Superior temporal gyrus (tissue), 1 donor: ENCODE data around the gene HMCN2.

Source experiments
- DNase-seq: peaks from one replicate; pipeline ENCODE4 v3.0.0-alpha.2; 2016; ENCODE audit errors: extremely low spot score

HMCN2 gene

DNA sequence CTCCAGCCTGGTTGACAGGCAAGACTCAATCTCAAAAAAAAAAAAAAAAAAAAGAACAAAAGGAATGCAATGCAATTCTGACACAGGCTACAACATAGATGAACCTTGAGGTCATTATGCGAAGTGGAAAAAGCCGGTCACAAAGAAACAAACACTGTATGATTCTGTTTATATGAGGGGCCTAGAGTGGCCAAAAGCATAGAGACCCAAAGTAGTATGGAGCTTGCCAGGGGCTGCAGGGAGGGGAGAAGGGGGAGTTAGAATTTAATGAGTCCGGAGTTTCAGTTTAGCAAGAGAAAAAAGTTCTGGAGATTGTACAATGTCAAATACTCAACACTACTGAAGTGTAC is 146.0 kb downstream of the HMCN2 start:
- DNase-seq: no peak

DNA sequence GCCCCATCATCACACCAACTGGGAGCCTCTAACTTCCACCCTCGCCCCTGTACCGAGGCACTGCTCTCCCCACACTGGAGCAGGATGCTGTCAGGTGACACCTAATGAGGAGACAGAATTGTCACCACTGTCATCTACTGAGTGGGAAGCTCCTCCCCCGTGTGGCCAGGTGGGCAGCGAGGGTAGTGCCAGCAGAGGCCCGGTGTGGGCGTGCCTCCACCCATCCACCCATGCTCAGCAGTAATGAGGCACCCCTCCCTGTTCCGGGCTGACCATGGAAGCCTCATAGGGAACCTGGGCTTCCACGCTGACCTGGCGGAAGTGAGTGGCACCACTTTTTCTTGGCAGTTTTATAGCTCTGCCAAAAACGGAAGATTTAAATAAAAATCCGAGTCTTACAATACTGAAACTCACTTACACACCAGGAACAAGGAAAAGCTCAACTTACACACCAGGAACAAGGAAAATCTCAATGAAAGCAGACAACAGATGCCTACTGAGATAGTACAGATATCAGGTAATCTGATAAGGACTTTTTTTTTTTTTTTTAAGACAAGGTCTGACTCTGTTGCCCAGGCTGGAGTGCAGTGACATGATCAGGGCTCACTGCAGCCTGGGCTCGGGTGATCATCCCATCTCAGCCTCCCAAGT is 148.6 kb downstream of the HMCN2 start:
- no peak for DNase-seq

DNA sequence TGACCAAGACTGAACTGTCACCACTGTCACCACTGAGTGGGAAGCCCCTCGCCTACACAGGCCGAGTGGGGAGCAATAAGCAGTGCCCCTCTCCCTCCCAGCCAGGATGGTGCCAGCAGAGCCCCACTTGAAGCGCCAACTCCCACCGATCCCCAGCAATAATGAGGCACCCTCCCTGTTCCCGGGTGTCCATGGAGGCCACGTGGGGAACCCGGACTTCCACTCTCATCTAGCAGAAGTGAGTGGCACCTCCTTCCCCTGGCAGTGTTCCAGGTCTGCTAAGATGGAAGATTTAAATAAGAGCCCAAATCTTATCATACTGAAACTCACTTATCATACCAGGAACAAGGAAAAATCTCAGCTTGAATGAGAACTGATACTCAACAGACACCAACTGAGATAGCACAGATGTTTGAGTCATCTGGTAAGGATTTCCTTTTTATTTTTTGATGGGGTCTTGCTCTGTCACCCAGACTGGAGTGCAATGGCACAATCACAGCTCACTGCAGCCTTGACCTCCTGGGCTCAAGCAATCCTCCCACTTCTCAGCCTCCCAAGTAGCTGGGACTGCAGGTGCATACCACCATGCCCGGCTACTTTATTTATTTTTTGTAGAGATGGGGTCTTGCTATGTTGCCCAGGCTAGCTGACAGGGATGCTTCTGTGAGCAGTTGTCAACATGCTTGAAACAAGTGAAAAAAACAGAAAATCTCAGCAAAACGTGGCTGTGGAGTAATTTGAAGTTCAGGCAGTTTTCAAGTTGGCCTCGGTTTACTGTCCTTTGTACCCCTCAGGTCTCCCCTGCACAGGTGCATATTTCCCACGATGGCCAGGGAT is 149.6 kb downstream of the HMCN2 start:
- no peak for DNase-seq

DNA sequence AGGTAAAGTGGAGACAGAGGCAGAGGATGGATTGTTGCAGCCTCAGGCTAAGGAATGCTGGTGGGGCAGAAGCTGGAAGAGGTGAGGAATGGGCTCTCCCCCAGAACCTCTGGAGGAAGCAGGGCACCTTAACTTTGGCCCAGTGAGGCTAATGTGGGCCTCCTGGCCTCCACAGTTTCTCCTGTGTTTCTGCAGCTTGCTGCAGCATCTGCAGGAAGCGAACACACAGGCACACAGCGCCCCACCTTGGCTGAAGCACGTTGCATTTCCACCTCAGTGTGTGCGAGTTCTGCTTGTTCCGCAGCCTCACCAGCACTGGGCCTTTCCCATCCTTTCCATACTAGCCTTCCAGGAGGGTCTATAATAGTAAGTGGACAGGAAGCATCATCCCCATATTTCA is 152.0 kb downstream of the HMCN2 start:
- DNase-seq: no peak

DNA sequence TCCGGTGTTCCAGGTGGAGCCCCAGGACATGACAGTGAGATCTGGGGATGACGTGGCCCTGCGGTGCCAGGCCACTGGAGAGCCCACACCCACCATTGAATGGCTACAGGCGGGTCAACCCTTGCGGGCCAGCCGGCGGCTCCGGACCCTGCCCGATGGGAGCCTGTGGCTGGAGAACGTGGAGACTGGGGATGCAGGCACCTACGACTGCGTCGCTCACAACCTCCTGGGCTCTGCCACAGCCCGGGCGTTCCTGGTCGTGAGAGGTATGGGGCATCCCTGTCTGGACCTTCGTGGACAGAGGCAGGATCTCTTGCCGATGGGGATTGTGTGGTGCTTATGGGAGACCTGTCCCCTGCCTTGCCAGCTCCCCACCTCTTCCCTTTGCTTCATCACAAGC is 153.2 kb downstream of the HMCN2 start:
- DNase-seq: no peak

DNA sequence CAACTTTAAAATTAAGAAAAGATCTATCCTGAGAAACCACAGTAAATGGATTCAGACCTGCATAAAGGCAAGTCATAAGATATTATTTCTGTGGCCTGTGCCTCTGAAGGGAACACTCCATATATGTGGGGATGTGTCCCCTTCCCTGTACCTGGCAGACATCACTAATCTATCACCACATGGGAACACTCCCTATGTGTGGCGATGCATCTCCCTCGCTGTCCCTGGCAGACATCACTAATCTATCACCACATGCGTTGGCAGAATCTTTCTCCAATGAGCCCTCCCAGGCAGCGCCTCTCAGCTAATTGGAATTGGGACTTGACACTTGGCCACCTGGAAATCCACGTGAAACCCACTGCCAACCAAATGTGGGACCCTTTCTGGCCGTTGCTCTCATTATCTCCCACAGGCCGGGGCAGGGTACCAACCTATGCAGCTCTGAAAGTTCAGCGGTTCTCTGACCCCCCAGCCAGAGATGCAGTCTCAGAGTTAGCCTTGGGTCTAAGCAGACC is 154.0 kb downstream of the HMCN2 start:
- no peak for DNase-seq

DNA sequence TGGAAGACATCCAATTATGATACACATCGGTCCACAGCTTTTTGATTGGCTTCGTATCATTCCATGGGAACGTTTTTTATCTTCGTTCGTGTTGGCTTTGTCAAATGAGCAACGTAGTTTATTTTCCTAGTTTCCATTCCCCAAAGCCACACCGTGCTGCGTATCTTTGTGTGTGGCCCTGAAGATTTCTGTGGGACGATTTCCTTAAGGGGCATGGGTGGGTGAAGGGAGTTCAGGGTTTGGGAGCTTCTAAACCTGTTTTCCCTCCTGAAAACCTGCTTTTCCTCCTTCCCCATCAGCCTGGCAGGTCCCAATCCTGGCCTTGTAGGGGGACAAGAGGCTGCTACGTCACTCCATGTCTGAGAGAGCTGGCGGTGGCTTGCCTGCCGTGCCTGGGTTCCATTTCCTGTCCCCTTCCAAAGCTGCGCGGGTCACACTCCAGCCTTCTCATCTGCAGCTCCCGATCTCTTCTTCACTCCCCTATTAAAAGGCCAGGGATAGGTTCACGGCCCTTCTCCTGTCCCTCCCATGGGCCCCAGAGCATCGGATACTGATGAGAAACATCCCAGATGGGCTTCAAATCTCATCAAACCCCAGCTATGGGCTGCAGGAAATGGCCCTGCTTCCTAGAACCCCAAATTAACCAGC is 155.7 kb downstream of the HMCN2 start:
- no peak for DNase-seq

DNA sequence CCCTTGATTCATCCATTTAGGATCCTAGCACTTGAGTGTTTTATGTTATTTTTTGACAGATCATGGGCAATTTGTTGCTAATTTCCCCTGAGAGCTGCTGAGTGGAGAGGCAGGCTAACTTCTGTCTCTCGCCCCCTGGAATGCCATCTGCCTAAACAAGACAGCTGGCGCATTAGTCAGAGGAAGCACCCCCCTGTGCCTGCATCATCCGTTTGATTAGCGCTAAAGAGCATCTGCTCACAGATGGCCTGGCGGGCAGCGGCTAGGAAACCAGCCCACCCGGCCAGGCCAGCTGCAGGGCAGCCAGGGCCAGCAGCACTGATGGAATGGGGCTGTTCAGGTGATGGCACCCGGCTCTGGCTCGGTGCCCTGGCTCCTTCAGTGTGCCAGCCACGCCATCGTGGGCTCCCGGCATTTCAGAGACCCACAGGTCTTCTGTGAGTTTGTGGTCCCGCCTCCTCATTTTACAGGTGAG is 156.3 kb downstream of the HMCN2 start:
- DNase-seq: no peak

DNA sequence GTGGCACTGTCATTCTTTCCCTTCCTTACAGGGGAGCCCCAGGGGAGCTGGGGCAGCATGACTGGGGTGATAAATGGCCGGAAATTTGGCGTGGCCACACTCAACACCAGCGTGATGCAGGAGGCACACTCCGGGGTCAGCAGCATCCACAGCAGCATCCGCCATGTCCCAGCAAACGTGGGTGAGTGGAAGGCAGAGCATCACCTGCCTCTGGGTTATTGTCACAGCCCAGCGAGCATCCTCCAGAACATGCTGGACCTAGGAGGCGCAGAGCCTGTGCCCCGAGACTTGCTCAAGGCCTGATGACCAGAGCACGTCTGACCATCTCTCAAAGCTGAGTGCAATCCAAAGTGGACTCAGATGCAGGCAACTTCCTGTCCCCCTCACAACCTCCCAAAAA is 157.0 kb downstream of the HMCN2 start:
- DNase-seq: no peak

DNA sequence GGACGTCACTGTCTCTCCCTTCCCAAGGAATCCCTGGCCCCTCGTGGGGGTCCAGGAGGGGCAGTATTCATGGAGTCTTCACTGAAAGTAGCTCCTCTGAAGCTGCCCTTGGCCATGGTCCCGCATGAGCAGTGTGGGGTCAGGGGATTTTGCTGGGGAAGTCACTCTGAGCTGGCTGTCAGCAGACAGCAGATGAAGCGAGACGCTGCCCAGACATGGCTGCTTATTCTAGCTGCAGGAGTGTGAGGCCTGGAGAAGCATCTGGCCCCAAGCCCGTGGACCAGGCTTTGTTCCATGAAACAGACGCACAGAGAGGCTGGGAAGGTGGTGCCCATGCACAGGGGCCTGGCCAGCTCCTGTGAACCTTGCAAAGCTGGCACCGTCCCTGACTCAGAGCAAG is 157.7 kb downstream of the HMCN2 start:
- DNase-seq: no peak

DNA sequence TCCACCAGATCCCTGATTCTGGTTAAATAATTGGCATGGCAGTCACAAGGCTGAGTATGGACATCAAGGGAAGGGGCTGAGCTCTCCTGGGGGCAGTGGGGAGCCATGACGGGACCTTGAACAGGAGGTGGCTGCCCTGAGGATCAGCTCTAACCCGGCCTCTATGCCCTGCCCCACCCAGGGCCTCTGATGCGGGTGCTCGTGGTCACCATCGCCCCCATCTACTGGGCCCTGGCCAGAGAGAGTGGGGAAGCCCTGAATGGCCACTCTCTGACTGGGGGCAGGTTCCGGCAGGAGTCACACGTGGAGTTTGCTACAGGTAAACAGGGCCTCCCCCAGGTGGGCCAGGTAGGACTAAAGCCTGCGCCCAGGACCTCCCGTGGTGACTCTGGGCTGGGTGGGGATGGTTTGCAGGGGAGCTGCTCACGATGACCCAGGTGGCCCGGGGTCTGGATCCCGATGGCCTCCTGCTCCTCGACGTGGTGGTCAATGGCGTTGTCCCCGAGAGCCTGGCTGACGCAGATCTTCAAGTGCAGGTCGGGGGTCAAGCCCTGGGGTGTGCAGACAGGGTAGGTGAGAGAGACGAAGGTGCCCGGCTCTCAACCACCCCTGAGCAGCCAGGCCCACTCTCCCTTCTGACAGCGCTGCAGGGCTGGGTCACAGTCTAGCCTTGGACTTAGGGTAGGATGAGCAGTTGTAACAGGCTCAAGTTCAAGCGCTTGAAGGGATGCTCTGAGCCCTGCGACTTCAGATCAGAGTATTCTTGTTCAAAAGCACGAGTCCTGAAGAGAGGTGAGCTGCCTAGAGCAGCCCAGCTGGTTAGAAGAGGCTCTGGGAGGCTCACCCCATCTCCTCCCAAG is 159.3 kb downstream of the HMCN2 start:
- DNase-seq: no peak

DNA sequence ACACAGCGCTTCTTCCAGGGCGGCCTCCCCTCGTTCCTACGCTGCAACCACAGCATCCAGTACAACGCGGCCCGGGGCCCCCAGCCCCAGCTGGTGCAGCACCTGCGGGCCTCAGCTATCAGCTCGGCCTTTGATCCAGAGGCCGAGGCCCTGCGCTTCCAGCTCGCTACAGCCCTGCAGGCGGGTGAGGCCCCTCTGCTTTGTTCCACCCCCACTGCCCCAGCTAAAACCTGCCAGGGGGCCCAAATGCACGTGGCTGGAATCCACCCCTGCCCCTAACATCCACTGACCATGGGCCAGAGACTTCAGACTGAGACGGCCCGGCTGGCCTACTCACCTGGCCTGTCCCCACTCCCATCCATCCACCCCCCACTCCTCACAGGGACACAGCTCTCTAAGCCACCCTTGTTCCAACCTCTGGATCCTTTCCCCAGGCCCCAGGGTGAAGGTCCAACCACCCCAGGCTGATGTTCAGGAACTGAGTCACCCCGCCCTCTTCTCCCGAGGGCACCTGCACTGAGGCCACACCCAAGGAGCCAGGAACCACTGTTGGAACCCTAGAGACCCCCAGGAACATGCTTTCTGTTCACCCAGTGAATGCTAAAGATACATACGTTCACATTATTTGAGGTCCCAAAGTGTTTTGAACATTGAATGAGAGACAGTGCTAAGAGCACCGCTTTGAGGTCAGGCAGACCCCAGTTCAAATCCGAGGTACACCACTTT is 160.3 kb downstream of the HMCN2 start:
- DNase-seq: no peak

DNA sequence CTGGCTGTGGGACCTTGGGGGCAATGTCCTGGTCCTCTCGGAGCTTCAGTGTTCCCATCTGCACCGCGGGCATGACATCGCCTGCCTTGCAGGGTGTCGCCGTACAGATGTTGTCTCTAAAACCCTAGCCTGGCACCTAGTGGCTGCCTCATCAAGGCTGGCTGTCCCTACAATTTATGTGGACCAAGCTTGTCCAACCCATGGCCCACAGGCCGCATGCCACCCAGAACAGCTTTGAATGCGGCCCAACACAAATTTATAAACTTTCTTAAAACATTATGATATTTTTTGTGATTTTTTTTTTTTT is 160.9 kb downstream of the HMCN2 start:
- DNase-seq: no peak

DNA sequence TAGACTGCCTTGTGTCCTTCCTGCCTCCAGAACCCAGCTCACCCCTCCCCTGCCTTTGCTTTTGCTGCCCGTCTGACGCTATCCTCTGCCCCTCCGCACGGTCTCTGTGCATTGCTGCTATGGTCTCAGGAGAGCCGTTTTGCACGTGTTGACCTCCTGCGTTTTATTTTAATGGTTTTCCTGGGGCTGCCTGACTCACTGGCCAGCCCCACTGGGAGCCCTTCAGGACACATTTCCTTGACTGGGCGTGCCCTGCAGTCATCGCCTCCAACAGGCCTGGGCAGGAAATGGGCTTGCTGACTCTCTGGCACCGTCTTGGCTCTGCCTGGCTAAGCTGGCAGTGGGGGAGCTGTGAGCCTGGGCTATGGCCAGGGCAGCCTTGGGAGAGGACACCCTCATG is 161.3 kb downstream of the HMCN2 start:
- DNase-seq: no peak

DNA sequence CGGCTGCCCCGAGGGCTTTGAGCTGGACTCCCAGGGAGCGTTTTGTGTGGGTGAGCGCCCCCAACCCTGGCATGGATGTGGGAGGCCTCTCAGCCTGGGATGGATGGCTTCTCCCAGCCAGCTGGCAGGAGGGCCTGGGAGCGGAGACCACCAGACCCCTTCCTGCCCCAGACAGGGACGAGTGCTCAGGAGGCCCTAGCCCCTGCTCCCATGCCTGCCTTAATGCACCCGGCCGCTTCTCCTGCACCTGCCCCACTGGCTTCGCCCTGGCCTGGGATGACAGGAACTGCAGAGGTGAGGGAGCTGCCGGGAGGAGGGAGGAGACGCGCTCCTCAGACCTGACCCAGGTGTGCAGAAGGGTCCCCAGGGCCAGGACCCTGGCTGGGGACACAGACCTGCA is 161.8 kb downstream of the HMCN2 start:
- no peak for DNase-seq

DNA sequence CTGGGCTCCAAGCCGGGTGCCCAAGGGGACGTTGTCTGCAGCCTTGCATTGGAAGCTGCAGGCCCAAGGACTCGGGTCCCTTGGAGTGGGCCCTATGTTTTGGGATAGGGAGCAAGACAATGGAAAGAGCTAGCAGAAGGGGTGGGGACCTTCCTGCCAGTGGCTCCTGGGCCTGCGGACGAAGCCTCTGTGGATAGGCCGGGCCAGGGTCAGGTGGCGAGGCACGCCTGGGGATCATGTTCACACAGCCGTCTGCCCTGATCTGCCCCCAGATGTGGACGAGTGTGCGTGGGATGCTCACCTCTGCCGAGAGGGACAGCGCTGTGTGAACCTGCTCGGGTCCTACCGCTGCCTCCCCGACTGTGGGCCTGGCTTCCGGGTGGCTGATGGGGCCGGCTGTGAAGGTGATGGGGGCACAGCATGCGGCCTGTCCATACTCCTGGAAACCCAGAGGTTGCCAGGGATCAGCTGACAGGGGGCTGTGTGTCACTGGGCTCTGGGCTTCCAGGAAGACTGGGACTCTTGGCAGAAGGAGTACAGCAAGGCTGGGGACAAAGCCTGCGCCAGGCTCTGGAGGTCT is 162.6 kb downstream of the HMCN2 start:
- no peak for DNase-seq

DNA sequence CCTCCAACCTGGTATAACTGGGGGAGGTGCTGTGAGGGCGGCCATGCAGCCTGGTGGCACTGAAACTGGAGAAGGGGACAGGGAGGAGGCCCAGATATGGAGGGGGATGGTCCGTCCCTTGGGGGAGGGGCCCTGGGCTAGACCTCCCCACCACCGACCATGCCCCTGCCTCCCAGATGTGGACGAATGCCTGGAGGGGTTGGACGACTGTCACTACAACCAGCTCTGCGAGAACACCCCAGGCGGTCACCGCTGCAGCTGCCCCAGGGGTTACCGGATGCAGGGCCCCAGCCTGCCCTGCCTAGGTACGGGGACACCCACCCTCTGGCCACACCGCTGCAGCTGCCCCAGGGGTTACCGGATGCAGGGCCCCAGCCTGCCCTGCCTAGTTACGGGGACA is 163.8 kb downstream of the HMCN2 start:
- DNase-seq: no peak

DNA sequence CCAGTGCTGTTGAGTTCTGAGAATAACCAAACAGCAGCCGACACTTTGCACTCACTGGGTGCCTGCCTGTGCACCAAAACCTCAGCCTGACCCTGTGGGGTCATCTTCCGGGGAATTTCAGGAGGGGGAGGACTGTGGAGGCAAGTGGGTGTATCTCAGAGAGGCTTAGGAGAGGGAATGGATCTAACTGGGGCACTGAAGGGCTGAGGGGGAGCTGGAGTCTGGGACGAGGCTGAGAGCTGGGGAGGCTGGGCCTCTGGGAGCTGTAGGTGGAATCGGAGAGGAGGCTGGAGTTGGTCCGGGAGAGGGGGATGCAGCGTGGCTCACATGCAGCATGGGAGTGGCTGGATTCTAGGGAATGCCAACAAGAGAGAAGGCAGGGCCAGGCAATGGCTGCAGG is 164.3 kb downstream of the HMCN2 start:
- no peak for DNase-seq

DNA sequence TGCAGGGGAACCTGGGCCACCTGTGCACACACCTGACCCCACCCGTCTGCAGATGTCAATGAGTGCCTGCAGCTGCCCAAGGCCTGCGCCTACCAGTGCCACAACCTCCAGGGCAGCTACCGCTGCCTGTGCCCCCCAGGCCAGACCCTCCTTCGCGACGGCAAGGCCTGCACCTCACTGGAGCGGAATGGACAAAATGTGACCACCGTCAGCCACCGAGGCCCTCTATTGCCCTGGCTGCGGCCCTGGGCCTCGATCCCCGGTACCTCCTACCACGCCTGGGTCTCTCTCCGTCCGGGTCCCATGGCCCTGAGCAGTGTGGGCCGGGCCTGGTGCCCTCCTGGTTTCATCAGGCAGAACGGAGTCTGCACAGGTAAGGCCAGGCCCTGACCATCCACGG is 164.7 kb downstream of the HMCN2 start:
- DNase-seq: no peak

DNA sequence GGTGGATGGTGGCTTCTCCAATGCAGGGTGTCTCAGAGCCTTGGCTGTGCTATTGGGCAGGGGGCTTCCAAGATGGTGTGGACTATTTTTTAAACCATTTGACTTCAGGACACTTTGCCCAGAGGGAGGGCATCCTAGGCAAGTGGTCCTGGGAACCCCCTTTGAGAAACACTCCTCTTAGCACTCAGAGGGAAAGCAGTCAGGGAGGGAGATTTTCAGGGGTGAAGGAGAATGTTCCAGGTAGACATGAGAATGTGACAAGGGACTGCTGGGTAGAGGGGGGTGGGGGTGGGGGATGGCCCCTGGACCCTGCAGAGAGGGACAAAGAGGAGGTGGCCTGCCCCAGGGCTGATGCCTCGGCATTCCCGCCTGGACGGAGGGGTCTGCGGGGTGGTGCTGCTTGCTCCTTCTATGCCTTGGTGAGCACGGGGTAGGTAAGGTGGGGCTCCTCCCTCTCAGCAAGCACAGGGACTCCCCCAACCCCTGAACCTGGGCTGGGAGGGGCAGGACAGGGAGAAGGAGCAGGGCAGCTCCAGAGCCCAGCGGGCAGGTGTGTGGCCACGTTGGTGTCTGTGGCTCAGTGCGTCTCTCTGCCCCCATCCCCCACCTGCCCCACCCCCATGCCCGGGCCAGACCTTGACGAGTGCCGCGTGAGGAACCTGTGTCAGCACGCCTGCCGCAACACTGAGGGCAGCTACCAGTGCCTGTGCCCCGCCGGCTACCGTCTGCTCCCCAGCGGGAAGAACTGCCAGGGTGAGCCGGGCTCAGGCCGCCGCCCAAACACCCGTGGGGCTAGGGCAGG is 165.4 kb downstream of the HMCN2 start:
- DNase-seq: no peak
